Measurements from ENCODE around the gene SHISA4.

SHISA4 gene

GRCh38 chr1:201912832-201913231 lies 24.1 kb downstream of the SHISA4 start:
- Histone ChIP-seq H3K27me3 (ENCODE audit: control insufficient read depth in 1 of 2, insufficient read depth in 2 of 2, low read length in 2 of 2) (no peaks in the 10 kb centered on the region), H3K36me3 (ENCODE audit: control insufficient read depth in 2 of 2, insufficient read depth in 2 of 2, low read length in 2 of 2) (peaks cover 11 to 16% of the 10 kb centered on the region in 2 donors), H3K4me1 (ENCODE audit: control insufficient read depth, insufficient read depth, low read length) (peaks cover 91% of the 10 kb centered on the region), H3K9me3 (ENCODE audit: control insufficient read depth in 2 of 2, low read length in 2 of 2) (no peaks in the 10 kb centered on the region), H3K4me3 (ENCODE audit: low read length in 2 of 2) (no peak overlapping the region), H3K9ac (ENCODE audit: low read length in 2 of 2) (peak overlapping the region; percentile 29 to 44), H3K27ac (ENCODE audit: low read length) (peak overlapping the region; percentile 97)

- H3K4me1 ChIP-seq (ENCODE audit: control insufficient read depth, insufficient read depth, low read length) = peaks cover 91% of the 10 kb centered on the region
- peaks cover 8 to 15% of the 10 kb centered on the region in 2 donors for H3K36me3 ChIP-seq (ENCODE audit: control insufficient read depth in 2 of 2, insufficient read depth in 2 of 2, low read length in 2 of 2)
- H3K9me3 ChIP-seq (ENCODE audit: control insufficient read depth in 2 of 2, low read length in 2 of 2) = no peaks in the 10 kb centered on the region
- no peak overlapping the region for H3K4me3 ChIP-seq (ENCODE audit: low read length in 2 of 2)
- H3K27me3 ChIP-seq (ENCODE audit: control insufficient read depth in 1 of 2, insufficient read depth in 2 of 2, low read length in 2 of 2) = no peaks in the 10 kb centered on the region
- H3K9ac ChIP-seq (ENCODE audit: low read length in 2 of 2) = peak overlapping the region in 1 of 2 donors; percentile 46
- peak overlapping the region; percentile 97 for H3K27ac ChIP-seq (ENCODE audit: low read length)
These were observed 25.9 kb downstream of the SHISA4 start for GRCh38 chr1:201914456-201915235.

- peaks cover 11 to 12% of the 10 kb centered on the region in 2 donors for H3K36me3 ChIP-seq (ENCODE audit: control insufficient read depth in 2 of 2, insufficient read depth in 2 of 2, low read length in 2 of 2)
- peaks cover 92% of the 10 kb centered on the region for H3K4me1 ChIP-seq (ENCODE audit: control insufficient read depth, insufficient read depth, low read length)
- H3K9ac ChIP-seq (ENCODE audit: low read length in 2 of 2) = peak overlapping the region; percentile 47 to 58
- H3K4me3 ChIP-seq (ENCODE audit: low read length in 2 of 2) = peak overlapping the region; percentile 15 to 54
- H3K27me3 ChIP-seq (ENCODE audit: control insufficient read depth in 1 of 2, insufficient read depth in 2 of 2, low read length in 2 of 2) = no peaks in the 10 kb centered on the region
- H3K27ac ChIP-seq (ENCODE audit: low read length) = peak overlapping the region; percentile 97
- H3K9me3 ChIP-seq (ENCODE audit: control insufficient read depth in 2 of 2, low read length in 2 of 2) = no peaks in the 10 kb centered on the region
These were observed 28.1 kb downstream of the SHISA4 start for GRCh38 chr1:201916649-201917249.

- Histone ChIP-seq H3K9ac (ENCODE audit: low read length in 2 of 2) (peak overlapping the region; percentile 58 to 68), H3K27me3 (ENCODE audit: control insufficient read depth in 1 of 2, insufficient read depth in 2 of 2, low read length in 2 of 2) (no peaks in the 10 kb centered on the region), H3K9me3 (ENCODE audit: control insufficient read depth in 2 of 2, low read length in 2 of 2) (no peaks in the 10 kb centered on the region), H3K4me1 (ENCODE audit: control insufficient read depth, insufficient read depth, low read length) (peaks cover 89% of the 10 kb centered on the region), H3K27ac (ENCODE audit: low read length) (peak overlapping the region; percentile 97), H3K4me3 (ENCODE audit: low read length in 2 of 2) (peak overlapping the region; percentile 15 to 54), H3K36me3 (ENCODE audit: control insufficient read depth in 2 of 2, insufficient read depth in 2 of 2, low read length in 2 of 2) (peaks cover 10 to 13% of the 10 kb centered on the region in 2 donors)
These were observed 28.8 kb downstream of the SHISA4 start for GRCh38 chr1:201917362-201918033.

- H3K9me3 ChIP-seq (ENCODE audit: control insufficient read depth in 2 of 2, low read length in 2 of 2) = no peaks in the 10 kb centered on the region
- H3K4me3 ChIP-seq (ENCODE audit: low read length in 2 of 2) = peak overlapping the region; percentile 8 to 54
- H3K36me3 ChIP-seq (ENCODE audit: control insufficient read depth in 2 of 2, insufficient read depth in 2 of 2, low read length in 2 of 2) = peaks cover 14 to 16% of the 10 kb centered on the region in 2 donors
- H3K4me1 ChIP-seq (ENCODE audit: control insufficient read depth, insufficient read depth, low read length) = peaks cover 85% of the 10 kb centered on the region
- H3K27me3 ChIP-seq (ENCODE audit: control insufficient read depth in 1 of 2, insufficient read depth in 2 of 2, low read length in 2 of 2) = no peaks in the 10 kb centered on the region
- H3K9ac ChIP-seq (ENCODE audit: low read length in 2 of 2) = peak overlapping the region; percentile 56 to 68
- peak overlapping the region; percentile 97 for H3K27ac ChIP-seq (ENCODE audit: low read length)
These were observed 29.6 kb downstream of the SHISA4 start for GRCh38 chr1:201918343-201918742.

- H3K4me1 ChIP-seq (ENCODE audit: control insufficient read depth, insufficient read depth, low read length) = peaks cover 70% of the 10 kb centered on the region
These were observed 33.4 kb downstream of the SHISA4 start for GRCh38 chr1:201921952-201922558.

GRCh38 chr1:201925301-201925567 lies 36.5 kb downstream of the SHISA4 start:
- no peaks in the 10 kb centered on the region for H3K27me3 ChIP-seq (ENCODE audit: control insufficient read depth in 1 of 2, insufficient read depth in 2 of 2, low read length in 2 of 2)
- peaks cover 19 to 28% of the 10 kb centered on the region in 2 donors for H3K36me3 ChIP-seq (ENCODE audit: control insufficient read depth in 2 of 2, insufficient read depth in 2 of 2, low read length in 2 of 2)
- peaks cover 57% of the 10 kb centered on the region for H3K4me1 ChIP-seq (ENCODE audit: control insufficient read depth, insufficient read depth, low read length)
- no peaks in the 10 kb centered on the region for H3K9me3 ChIP-seq (ENCODE audit: control insufficient read depth in 2 of 2, low read length in 2 of 2)
- H3K4me3 ChIP-seq (ENCODE audit: low read length in 2 of 2) = no peak overlapping the region
- peak overlapping the region; percentile 41 for H3K27ac ChIP-seq (ENCODE audit: low read length)
- H3K9ac ChIP-seq (ENCODE audit: low read length in 2 of 2) = no peak overlapping the region

More at GRCh38 chr1:201921952-201922558, 33.4 kb downstream of the SHISA4 start:
- Histone ChIP-seq H3K9ac (ENCODE audit: low read length in 2 of 2) (no peak overlapping the region), H3K4me3 (ENCODE audit: low read length in 2 of 2) (no peak overlapping the region), H3K27ac (ENCODE audit: low read length) (peak overlapping the region; percentile 97), H3K36me3 (ENCODE audit: control insufficient read depth in 2 of 2, insufficient read depth in 2 of 2, low read length in 2 of 2) (peaks cover 13 to 18% of the 10 kb centered on the region in 2 donors), H3K9me3 (ENCODE audit: control insufficient read depth in 2 of 2, low read length in 2 of 2) (no peaks in the 10 kb centered on the region), H3K27me3 (ENCODE audit: control insufficient read depth in 1 of 2, insufficient read depth in 2 of 2, low read length in 2 of 2) (no peaks in the 10 kb centered on the region)

GRCh38 chr1:201925981-201926645 lies 37.4 kb downstream of the SHISA4 start:
- Histone ChIP-seq H3K9ac (ENCODE audit: low read length in 2 of 2) (peak overlapping the region in 1 of 2 donors; percentile 5), H3K9me3 (ENCODE audit: control insufficient read depth in 2 of 2, low read length in 2 of 2) (no peaks in the 10 kb centered on the region), H3K4me3 (ENCODE audit: low read length in 2 of 2) (peak overlapping the region in 1 of 2 donors; percentile 8), H3K4me1 (ENCODE audit: control insufficient read depth, insufficient read depth, low read length) (peaks cover 59% of the 10 kb centered on the region), H3K27me3 (ENCODE audit: control insufficient read depth in 1 of 2, insufficient read depth in 2 of 2, low read length in 2 of 2) (no peaks in the 10 kb centered on the region), H3K36me3 (ENCODE audit: control insufficient read depth in 2 of 2, insufficient read depth in 2 of 2, low read length in 2 of 2) (peaks cover 27 to 32% of the 10 kb centered on the region in 2 donors), H3K27ac (ENCODE audit: low read length) (peak overlapping the region; percentile 76)

GRCh38 chr1:201928266-201928665 lies 39.6 kb downstream of the SHISA4 start:
- H3K36me3 ChIP-seq (ENCODE audit: control insufficient read depth in 2 of 2, insufficient read depth in 2 of 2, low read length in 2 of 2) = peaks cover 29 to 43% of the 10 kb centered on the region in 2 donors
- H3K27me3 ChIP-seq (ENCODE audit: control insufficient read depth in 1 of 2, insufficient read depth in 2 of 2, low read length in 2 of 2) = no peaks in the 10 kb centered on the region
- peaks cover 56% of the 10 kb centered on the region for H3K4me1 ChIP-seq (ENCODE audit: control insufficient read depth, insufficient read depth, low read length)
- H3K9me3 ChIP-seq (ENCODE audit: control insufficient read depth in 2 of 2, low read length in 2 of 2) = no peaks in the 10 kb centered on the region
- H3K4me3 ChIP-seq (ENCODE audit: low read length in 2 of 2) = no peak overlapping the region
- H3K9ac ChIP-seq (ENCODE audit: low read length in 2 of 2) = no peak overlapping the region
- peak overlapping the region; percentile 41 for H3K27ac ChIP-seq (ENCODE audit: low read length)

- no peaks in the 10 kb centered on the region for H3K9me3 ChIP-seq (ENCODE audit: control insufficient read depth in 2 of 2, low read length in 2 of 2)
- H3K27me3 ChIP-seq (ENCODE audit: control insufficient read depth in 1 of 2, insufficient read depth in 2 of 2, low read length in 2 of 2) = no peaks in the 10 kb centered on the region
- H3K9ac ChIP-seq (ENCODE audit: low read length in 2 of 2) = no peak overlapping the region
- no peak overlapping the region for H3K4me3 ChIP-seq (ENCODE audit: low read length in 2 of 2)
- peaks cover 32 to 44% of the 10 kb centered on the region in 2 donors for H3K36me3 ChIP-seq (ENCODE audit: control insufficient read depth in 2 of 2, insufficient read depth in 2 of 2, low read length in 2 of 2)
- H3K4me1 ChIP-seq (ENCODE audit: control insufficient read depth, insufficient read depth, low read length) = peaks cover 57% of the 10 kb centered on the region
- H3K27ac ChIP-seq (ENCODE audit: low read length) = peak overlapping the region; percentile 69
These were observed 41.4 kb downstream of the SHISA4 start for GRCh38 chr1:201930137-201930536.
